OCI-LY3 (cell line): Measurements from ENCODE around the gene C2CD4B.

Source experiments
- H2AFZ ChIP-seq: fragments of 200-600, 300-600 bp; shearing (Covaris generic); 2 replicates; pipeline ENCODE4 v1.6.0; 2014; ENCODE audit warnings: antibody characterized with exemption, low read depth, low read length
- H3K27ac ChIP-seq: fragments of 200-600, 300-600 bp; sonication (generic); 2 replicates; pipeline ENCODE4 v1.5.1; 2014; ENCODE audit warnings: mild to moderate bottlenecking, low read length, moderate library complexity, mixed read lengths
- H3K27me3 ChIP-seq: fragments of 200-600, 300-600 bp; sonication (generic); 2 replicates; pipeline ENCODE4 v1.6.1; 2014; ENCODE audit warnings: low read depth, low read length, mixed read lengths
- H3K36me3 ChIP-seq: fragments of 200-600, 300-600 bp; sonication (generic); replicated peaks from 2 replicates; pipeline ENCODE3; 2014; ENCODE audit warnings: low read depth, low read length, mixed read lengths
- H3K4me1 ChIP-seq: fragments of 300-600, 200-600 bp; sonication (generic); 2 replicates; pipeline ENCODE4 v1.6.1; 2014; ENCODE audit warnings: low read length, mixed read lengths
- H3K4me2 ChIP-seq: fragments of 200-600, 300-600 bp; sonication (generic); 2 replicates; pipeline ENCODE4 v1.6.1; 2014; ENCODE audit warnings: low read length, mixed read lengths
- H3K4me3 ChIP-seq: fragments of 300-600, 200-600 bp; sonication (generic); 2 replicates; pipeline ENCODE4 v1.5.1; 2014; ENCODE audit warnings: antibody characterized with exemption, mild to moderate bottlenecking, low read length, moderate library complexity
- H3K79me2 ChIP-seq: fragments of 300-600, 200-600 bp; shearing (Covaris generic); 2 replicates; pipeline ENCODE4 v1.6.1; 2014; ENCODE audit warnings: mild to moderate bottlenecking, low read length, mixed read lengths
- H3K9ac ChIP-seq: fragments of 300-600, 200-600 bp; shearing (Covaris generic); 2 replicates; pipeline ENCODE4 v1.6.0; 2014; ENCODE audit warnings: mild to moderate bottlenecking, low read length, moderate library complexity
- H3K9me3 ChIP-seq: fragments of 200-600, 300-600 bp; shearing (Covaris generic); 2 replicates; pipeline ENCODE4 v1.6.1; 2014; ENCODE audit warnings: low read length, mixed read lengths; ENCODE audit not compliant: insufficient read depth
- H4K20me1 ChIP-seq: fragments of 200-600, 300-600 bp; sonication (generic); 2 replicates; pipeline ENCODE4 v1.6.1; 2016; ENCODE audit warnings: low read length, mixed read lengths; ENCODE audit not compliant: insufficient read depth
- CTCF ChIP-seq: fragments of 200-600, 300-600 bp; sonication (generic); IDR thresholded peaks from 2 replicates; pipeline ENCODE4 v1.5.1; 2014; ENCODE audit warnings: antibody characterized with exemption, low read length, low read depth
- EZH2phosphoT487 ChIP-seq: fragments of 200-600 bp; shearing (Covaris generic); IDR thresholded peaks from 2 replicates; pipeline ENCODE4 v1.6.1; 2018; ENCODE audit warnings: antibody characterized with exemption, mixed run types, low read depth

The C2CD4B gene

GRCh38 chr15:62115847-62116246 is 49.2 kb downstream of the C2CD4B start:
- Histone ChIP-seq H3K4me3 (no peak overlapping the region), H3K4me1 (peaks cover 5% of the 10 kb centered on the region; the same call in 1 of the 2 replicates), H3K27me3 (no peaks in the 10 kb centered on the region), H3K79me2 (no peaks in the 10 kb centered on the region), H3K4me2 (no peak overlapping the region), H3K27ac (no peak overlapping the region), H3K9ac (no peak overlapping the region), H3K36me3 (no peaks in the 10 kb centered on the region), H3K9me3 (no peaks in the 10 kb centered on the region), H2AFZ (no peak overlapping the region), H4K20me1 (no peaks in the 10 kb centered on the region)
- TF ChIP-seq CTCF (no peak), EZH2phosphoT487 (no peak)
